OCI-M1 (cell line): Measurements from ENCODE around the gene MYL7.
"Not testable (repeated sequence)": the region's sequence is repeated elsewhere in the genome, so short reads cannot be mapped to it uniquely, and the experiment has no call there.

Experiments
- DNase-seq: peaks from one replicate; lab custom pipeline; 2025; lab: John Stamatoyannopoulos, UW

MYL7 gene

GRCh38 chr7:44131173-44132029, 9.7 kb downstream of the MYL7 start:
- peak; percentile 8 for DNase-seq

- DNase-seq: no peak
Measured at GRCh38 chr7:44128721-44129582, 12.2 kb downstream of the MYL7 start.

DNA sequence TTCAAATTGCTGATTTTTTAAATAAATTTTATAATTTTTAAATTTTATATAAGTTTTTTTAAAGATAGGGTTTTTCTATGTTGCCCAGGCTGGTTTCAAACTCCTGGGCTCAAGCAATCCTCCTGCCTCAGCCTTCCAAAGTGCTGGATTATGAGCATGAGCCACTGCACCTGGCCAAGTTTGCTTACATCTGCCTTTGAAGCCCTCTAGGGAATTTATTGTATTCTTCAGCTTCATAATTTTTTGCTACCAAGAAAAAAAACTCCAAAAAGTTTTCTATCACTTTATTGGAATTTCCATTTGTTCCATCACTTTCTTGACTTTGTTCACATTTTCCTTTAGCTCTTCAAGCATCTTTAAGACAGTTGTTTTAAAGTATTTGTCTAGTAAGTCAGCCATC, 14.0 kb downstream of the MYL7 start:
- DNase-seq: no peak

GRCh38 chr7:44126574-44126973, 14.6 kb downstream of the MYL7 start:
- DNase-seq: not testable (repeated sequence)

- DNase-seq: no peak
Measured at GRCh38 chr7:44124822-44125202, 16.3 kb downstream of the MYL7 start.

DNA sequence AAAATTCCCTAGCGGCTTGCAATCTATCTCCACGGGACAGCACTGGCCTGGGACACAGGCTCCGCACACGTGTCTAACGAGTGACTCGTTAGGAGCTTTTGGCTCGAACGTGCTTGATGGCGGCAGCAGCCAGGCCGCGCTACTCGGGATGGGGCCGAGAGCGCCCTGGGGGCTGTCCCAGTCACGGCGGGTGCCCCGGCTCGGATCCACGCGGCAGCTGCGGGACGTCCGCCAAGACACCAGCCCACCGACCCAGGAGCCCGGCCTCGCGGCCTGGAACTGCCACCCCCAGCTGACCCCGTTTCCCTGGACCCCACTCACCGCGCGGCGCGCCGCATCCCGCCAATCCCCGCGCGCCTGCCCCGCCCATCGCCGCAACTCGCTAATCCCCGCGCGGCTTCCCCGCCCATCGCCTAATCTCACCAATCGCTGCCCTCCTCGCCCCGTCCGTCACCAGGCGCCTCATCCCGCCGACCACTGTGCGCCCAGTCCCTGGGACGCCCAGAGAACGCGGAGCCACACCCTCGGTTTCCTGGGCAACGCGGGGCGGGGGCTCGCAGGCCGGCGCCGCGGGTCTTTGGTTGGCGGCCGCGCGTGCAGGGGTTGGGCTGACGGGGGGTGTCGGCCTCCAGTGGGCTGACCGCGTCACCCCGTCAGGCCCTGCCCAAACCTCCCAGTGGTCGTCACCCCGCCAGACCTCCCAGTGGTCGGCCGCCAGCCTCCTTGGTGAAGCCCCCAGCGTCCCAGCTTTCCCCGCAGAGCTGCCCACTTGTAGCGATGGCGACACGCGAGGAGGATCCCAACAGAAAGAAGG, 17.7 kb downstream of the MYL7 start, which contains the start of gene POLD2:
Gene POLD2 (minus strand): TSS at position 359 of the 814 bp plus-strand sequence. CDS start 1,495 bp downstream, outside the sequence.
- peak; percentile 94 for DNase-seq

DNA sequence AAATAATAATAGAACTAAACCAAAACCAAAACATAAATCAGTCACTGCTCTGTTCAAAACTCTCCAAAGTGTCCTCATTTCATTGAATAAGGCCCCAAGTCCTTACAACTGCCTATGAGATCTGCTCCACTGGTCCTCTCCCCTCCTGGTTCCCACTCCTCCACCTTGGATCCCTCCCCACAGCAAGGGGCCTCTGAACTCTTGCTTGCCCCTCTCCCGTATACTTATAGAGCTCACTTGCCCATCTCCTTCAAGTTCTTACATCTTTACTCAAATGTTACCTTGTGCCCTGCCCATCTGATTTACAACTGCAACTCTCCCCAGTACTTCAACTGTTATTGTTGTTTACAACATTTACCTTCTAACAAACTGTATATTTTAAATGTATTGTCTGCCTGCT, 18.6 kb downstream of the MYL7 start:
- DNase-seq: no peak

- no peak for DNase-seq
Measured at GRCh38 chr7:44121761-44122420, 19.2 kb downstream of the MYL7 start.

GRCh38 chr7:44120395-44120794, 20.7 kb downstream of the MYL7 start:
- no peak for DNase-seq

DNA sequence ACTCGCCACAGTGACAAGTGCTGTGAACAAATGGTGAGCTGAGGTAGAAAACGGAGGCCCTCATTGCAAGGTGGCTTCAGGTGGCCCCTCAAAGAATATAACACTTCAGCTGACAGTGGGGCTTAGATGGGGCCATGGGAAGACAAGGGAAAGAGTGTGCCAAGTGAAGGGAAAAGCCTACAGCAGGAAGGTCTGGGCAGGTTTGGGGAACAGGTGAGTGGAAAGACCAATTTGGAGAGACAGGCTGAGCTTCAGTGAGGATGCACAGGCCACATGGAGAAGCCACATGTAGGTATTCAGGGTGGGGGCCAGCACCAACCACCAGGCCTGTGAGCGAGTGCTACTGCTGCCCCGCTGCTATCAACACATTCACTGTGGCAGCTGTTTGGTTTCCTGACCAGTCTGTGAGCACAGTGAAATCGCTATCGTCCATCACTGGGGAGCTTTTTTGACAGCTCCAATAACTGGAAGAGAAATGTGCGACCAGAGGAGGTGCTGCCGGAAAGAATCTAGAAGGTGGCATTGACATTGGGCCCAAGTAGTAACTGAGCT, 21.2 kb downstream of the MYL7 start:
- DNase-seq: no peak

DNA sequence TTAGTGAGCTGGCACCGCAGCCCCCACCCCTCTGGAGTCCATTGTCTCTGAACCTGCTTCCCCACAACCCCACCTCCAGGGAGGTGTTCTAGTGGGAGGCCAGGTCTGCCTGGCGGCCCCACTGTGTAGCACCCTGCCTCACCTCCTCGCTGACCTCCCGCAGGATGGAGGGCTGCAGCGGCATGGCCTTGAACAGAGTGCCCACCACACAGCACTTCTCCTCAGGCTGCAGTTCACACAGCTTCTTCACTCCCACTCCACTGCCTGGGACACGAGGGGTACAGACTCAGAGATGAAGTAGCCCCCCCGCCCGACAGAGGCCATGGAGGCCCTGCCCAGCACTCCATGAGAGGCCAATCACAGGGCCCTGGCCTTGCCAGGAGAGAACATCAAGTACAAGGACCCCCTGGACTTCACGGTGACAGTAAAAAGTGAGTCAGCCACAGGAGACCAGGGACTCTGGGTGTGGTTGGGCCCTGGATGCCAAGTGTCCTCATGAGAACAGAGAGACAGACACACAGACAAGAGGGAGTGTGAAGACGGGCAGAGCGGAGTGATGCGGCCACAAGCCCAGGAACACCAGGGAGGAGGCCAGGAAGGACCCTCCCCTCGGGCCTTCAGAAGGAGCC, 23.2 kb downstream of the MYL7 start:
- DNase-seq: no peak

GRCh38 chr7:44116789-44117666, 24.1 kb downstream of the MYL7 start:
- DNase-seq: no peak

DNA sequence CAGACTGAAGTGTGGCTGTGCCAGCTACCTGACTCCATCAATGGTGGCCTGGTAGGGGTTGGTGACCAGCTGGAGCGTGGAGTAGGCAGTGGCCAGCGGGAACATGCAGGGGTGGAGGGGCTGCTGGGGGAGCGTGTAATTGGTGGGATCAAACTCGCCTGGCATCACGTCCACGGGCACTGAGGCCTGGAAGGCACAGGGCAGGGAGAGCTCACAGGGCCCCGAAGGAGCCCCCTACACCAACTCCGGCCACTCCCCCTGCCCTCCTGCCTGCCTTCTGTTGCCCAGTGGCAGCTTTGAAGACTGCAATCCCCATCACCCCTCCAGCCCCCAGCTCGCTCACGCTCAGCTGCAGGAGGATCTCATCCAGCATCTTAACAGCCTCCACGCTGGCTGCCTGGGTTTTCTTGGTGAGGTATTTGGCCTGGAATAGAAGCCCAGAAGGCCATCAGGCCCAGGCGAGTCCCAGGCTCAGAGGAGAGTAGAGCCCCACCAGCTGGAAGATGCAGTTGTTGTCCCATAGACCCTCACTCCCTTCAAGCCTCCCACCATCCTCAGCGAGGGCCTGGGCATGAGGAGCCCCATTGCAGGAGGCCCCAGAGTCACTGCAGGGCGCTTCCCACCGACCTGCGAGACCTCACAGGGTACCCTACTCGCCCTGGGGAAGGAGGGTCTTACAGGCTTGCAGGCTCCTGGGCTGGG, 24.9 kb downstream of the MYL7 start:
- no peak for DNase-seq

DNA sequence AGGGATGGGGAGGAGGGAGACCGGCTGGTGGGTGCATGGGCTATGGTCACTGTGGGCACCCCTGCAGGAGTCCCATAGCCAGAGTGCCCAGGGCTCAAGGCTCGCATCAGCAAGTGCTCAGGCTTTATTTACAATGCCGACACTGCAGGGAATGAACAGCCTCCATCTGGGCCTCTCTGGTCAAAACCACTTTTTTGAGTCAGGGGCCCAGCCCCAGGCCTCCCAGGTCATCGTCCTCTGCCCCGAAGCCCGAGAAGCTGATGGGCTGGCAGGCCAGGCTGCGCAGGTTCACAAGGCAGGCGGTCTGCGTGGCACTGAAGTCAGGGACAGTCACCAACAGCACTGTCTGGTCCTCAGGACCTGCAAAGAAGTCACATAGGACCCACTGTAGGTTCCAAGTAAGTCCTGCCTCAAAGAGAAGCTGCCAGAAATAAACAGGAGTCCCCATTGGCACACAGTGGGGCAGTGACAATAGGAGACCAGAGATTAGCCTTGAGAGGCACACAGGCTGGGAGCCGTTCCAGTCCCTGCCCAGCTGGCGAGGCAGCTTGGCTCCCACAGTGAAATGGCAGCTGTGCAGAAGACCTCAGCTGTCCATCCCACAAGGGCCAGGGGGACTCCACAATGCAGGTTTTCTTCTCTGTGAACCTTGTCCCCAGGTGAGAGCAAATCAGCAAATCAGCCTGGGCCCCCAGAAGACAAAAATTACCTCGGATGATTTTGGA, 26.4 kb downstream of the MYL7 start:
- DNase-seq: no peak

DNA sequence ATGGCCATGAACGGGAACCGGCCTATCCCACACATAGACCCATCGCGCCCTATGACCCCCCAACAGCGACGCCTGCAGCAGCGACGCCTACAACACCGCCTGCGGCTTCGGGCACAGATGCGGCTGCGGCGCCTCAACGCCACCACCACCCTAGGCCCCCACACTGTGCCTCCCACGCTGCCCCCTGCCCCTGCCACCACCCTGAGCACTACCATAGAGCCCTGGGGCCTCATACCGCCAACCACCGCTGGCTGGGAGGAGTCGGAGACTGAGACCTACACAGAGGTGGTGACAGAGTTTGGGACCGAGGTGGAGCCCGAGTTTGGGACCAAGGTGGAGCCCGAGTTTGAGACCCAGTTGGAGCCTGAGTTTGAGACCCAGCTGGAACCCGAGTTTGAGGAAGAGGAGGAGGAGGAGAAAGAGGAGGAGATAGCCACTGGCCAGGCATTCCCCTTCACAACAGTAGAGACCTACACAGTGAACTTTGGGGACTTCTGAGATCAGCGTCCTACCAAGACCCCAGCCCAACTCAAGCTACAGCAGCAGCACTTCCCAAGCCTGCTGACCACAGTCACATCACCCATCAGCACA, 27.3 kb downstream of the MYL7 start:
- DNase-seq: no peak

DNA sequence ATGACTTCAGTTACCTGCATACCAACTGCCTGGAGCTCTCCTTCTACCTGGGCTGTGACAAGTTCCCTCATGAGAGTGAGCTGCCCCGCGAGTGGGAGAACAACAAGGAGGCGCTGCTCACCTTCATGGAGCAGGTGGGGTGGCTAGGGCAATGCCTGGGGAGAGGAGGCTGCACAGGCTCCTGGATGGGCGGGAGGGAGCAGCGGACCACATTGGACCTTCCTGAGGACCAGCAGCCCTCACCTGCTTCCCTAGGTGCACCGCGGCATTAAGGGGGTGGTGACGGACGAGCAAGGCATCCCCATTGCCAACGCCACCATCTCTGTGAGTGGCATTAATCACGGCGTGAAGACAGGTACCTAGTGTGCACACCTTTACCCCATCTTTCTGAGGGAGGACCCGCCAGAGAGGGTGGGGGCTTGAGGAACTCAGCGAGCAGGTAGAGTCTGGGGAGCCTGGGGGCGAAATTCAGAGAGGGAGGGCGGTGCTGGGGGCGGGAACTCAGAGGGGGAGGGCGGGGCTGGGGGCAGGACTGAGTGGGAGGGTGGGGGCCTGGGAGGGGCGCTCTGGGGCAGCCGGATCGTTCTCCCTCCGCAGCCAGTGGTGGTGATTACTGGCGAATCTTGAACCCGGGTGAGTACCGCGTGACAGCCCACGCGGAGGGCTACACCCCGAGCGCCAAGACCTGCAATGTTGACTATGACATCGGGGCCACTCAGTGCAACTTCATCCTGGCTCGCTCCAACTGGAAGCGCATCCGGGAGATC, 28.0 kb downstream of the MYL7 start:
- no peak for DNase-seq
